ENCODE data around the gene SUCLA2.
"Not testable (repeated sequence)": the region's sequence is repeated elsewhere in the genome, so short reads cannot be mapped to it uniquely, and the experiment has no call there.

SUCLA2 gene

DNA sequence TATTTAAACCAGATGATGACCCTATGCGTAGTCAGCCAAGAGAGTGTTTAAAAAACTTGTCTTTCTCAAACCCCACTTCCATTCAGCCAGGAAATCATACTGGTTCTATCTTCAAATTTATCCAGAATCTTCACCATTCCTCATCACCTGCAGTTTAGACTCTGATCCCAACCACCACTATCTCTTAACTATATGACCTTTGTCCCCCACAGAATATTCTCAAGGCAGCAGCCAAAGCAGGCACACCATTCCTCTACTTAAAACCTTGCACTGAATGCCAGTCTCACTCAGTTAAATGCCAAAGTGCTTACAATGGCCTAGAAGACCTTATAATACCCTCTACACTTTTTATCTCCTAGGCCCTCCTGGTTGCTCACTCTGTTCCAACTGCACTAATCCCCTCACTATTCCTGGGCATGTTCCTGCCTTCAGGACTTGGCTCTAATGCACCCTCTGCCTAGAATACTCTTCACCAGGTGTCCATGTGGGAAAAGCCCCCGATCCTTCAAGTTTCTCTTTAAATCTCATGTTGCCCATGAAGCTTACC lies 10.1 kb downstream of the SUCLA2 start:
- no peak for DNase-seq

DNA sequence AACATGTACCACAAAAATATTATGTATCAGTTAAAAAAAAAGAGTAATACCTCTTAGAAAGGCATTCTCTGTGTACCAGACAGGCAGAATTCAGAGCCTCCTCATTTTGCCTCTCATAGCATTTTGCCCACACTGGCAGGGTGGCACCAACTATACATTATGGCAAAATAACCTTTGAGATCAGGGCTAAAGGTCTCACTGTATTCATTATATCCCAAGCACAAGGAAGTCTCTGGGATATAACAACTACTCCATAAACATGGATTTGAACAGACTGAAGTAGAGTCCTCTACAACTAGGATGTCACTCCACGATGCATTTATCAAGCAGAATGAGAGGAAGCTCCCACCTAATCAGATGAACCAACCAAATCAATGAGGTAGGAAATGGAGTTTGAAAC lies 10.6 kb downstream of the SUCLA2 start:
- DNase-seq: no peak

DNA sequence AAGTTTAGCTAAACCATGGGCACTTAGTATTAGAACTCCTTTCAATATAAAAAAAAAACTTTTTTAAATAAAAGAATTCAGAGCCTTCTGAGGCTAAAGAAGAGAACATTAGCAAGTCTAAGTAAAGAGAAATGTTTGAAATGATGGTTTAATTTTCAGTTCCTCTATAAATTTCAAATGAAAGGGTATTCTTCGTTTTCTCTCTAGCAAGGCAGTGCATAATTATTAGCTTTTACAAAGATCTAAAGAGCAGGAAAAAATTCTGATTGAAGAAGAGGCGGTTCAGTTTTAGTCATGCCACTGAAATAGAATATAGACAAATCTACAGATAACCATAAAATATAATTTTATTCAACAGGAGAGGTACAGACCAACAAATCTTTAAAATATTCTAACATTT lies 18.0 kb downstream of the SUCLA2 start:
- no peak for DNase-seq

DNA sequence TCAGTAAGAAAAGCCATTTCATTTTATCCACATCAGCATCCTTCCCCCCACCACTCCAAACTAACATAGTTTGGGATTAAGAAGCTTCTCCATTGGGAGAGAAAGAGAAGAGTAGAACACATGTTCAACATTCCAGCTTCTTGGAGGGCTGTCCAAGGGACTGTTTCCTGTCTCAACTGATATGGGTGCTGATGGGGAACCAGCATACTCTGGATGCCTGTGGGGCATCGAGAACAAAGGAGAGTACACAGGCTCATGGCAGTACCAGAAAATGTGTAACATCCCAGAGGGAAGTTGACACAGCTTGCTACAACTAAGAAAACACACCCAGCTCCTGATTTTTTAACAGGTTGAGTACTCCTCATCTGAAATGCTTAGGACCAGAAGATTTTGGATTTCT lies 24.7 kb downstream of the SUCLA2 start:
- DNase-seq: no peak

DNA sequence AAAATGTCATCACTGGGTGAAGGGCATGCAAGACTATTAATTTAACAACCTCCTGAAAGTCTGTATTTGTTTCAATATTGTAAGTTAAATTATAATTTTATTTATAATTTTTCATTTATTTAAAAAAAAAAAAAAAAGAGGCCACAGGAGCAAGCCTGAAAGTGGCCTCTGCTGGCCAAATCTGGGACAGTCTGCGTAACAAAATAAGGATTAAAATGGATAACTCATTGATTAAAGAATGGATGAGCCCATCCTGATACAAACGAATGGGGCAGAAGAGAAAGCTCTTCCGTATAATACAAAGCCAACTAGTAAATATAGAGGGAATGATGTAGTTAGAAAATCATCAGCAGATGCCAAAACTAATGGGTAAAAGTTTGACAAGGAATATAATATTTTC lies 36.2 kb downstream of the SUCLA2 start:
- DNase-seq: no peak

DNA sequence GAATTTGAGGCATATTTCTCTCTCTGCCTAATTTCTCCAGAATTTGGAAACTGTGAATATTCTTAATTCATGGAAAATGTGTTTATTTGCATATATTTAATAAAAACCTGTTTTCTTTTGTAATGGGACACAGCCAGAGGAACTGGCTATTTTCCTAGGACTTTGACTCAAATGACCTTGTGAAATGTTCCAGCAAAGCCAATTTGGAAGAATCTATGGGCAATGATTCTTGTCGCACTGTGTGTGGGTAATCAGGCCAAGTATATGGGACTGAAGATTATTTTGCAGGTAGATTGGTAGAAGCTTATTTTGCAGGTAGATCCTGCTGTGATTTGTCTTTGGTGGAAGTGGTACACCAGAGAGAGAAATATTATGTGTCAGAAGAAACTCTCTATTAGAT lies 38.8 kb downstream of the SUCLA2 start:
- no peak for DNase-seq

DNA sequence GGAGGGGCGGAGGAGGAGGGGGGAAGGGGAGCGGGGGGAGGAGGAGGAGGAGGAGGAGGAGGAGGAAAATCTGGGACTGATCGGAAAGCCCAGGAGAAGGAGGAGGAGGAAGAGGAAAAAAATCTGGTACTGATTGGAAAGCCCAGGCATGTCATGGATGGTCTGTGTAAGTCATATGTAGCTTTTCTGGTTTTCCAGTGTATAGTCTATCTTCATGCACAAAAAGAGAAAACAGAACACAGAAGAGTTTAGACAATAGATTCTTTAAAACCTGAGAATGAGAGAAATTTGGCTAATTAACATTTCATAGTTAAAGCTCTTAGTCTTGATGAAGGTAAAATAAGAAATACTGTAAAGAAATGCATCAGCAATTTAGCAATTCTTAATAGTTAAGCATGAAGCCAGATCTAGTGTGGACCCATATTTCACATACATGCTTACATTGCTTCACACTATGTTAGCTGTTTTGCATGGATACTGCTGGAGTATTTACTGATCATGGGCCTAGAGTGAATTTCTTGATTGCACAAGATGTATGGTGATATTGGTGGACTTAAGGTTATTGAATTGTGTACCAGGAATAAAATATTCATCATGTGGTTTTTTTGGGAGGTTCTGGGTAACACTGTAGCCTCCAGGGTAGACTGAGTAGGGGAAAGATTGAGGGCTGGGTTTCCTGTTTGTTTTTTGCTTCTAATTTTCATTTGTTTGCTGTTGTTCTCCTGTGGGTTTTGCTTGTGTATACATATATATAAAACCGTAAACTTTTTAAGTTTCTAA lies 41.4 kb downstream of the SUCLA2 start:
- DNase-seq: no peak

DNA sequence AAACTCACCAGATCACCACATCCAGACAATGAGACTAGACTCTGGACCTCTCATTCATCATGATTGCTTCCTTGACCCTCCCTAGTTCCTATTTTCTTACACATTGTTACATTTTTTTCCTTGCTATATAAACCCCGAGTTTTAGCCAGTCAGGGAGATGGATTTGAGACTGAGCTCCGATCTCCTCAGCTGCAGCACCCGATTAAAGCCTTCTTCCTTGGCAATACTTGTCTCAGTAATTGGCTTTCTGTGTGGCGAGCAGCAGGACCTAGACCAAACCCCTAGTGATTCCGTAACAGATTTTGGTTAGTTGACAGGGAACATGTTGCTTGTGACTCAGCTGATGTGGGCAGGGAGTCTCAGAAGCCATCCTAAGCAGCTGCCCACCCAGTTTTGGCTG lies 44.0 kb downstream of the SUCLA2 start:
- DNase-seq: no peak

DNA sequence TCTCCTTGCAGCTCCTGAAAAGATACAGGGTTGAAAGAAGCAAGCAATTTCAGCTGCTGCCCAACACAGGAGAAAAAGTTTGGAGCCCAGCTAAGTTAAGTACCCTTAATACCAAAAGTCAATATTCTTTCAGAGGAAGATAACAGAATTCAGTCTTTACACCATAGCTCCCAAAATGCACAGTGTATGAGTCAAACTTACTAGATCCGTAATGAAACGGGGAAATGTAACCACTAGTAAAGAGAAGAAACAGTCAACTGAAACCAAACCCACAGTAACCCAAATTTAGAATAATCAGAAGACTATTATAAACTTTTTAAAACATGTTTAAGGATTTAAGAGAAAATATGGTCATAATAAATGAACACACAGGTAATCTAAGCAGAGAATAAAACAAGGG lies 45.2 kb downstream of the SUCLA2 start:
- no peak for DNase-seq

DNA sequence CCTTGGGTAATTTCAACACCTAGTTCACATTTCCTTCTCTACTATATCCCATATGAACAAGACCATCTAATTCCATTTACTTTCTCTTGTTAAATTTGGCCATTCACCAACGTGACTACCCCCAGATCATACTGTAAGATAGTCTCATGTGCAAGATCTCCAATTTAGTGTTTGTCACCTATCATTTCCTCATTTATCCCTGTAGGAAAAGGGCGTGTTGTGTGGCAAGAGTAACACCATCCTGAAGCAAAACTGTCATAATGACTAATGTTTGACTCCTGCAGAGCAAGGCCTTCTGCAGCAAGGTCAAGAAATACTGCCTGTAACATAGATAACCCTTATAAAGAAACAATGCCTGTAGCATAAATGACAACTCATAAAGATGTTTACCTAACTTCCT lies 51.3 kb downstream of the SUCLA2 start:
- no peak for DNase-seq

DNA sequence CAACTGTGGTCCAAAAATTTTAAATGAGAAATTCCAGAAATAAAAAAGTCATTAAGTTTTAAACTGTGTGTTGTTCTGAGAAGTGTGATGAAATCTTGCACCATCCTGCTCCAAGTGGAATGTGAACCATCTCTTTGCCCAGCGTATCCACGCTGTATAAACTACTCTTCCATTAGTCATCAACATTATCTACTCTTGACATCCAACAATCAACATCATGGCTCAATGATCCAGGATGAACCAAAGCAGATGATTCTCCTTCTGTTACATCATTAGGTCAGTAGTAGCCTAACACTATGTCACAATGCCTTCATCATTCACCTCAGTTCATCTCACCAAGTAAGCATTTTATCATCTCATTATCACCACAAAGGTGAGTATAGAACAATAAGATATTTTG lies 55.3 kb downstream of the SUCLA2 start:
- no peak for DNase-seq

DNA sequence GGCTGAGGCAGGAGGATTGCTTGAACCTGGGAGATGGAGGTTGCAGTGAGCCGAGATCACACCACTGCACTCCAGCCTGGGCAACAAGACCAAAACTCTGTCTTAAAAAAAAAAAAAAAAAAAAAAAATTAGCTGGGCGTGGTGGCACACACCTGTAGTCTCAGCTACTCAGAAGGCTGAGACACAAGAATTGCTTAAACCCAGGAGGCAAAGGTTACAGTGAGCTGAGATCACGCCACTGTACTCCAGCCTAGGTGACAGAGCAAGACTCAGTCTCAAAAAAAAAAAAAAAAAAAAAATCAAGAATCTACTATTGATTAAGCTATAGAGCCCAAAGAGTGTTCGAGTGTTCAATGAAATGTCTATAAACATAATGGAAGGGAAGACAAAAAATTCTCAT lies 55.9 kb downstream of the SUCLA2 start:
- DNase-seq: not testable (repeated sequence)

DNA sequence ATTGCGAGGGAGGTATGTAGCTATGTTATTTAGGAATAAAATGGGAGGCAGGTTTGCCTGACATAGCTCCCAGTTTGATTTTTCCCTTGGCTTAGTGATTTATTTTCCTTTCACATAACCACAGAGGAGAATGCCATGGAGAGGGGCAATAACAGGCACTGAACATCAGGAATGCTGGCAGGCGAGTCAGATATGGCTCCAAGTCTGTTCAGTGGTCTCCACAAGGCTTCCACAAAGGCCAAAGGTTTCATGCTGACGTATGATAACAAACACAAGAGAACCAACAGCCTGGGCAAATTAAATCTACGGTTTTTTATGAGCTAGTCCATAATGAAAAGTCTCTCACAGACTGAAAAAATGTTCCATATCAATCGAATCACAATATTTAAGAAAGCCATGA lies 66.7 kb downstream of the SUCLA2 start:
- DNase-seq: no peak

DNA sequence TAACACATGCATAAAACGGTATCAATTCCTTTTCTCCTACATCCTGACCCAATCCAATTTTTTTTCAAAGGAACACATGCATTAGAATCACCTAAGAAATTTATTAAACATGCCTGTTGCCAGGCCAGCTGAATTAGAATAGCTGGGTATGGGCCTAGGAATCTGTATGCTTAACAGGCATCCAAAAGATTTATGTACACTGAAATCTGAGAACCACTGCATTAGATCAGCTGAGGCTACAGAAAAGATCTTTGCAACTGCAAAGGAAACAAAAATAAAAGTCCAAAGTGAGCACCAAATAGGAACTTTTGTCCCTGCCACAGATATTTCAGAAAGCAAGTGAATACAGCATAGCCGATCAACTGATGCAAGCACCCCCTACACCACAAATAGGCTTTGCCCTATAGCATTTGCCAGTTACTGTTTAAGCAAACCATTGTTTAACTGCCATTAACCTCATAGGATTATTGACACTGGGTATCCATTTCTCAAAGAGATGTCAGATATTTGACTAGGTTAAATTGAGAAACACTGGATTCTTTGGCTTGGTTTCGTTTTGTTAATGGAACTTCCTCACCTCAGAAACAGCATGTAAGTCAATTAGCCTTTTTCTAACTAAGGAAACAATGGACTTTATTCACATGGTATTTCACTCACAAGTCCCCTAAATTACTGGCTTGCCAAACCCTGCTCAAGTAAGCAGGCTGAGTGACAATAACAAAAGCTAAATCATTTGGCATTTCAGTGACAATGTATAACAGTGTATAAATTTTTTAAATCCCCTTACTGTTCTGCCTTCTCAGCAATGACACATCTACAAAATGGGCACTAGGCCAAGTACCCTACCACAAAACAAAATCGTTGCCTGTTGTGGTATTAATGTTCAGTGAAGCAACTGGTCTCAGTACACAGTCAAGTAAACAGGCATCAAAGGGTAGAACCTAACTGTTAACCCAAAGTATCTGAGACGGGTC lies 67.8 kb downstream of the SUCLA2 start:
- peak; percentile 59 for DNase-seq

DNA sequence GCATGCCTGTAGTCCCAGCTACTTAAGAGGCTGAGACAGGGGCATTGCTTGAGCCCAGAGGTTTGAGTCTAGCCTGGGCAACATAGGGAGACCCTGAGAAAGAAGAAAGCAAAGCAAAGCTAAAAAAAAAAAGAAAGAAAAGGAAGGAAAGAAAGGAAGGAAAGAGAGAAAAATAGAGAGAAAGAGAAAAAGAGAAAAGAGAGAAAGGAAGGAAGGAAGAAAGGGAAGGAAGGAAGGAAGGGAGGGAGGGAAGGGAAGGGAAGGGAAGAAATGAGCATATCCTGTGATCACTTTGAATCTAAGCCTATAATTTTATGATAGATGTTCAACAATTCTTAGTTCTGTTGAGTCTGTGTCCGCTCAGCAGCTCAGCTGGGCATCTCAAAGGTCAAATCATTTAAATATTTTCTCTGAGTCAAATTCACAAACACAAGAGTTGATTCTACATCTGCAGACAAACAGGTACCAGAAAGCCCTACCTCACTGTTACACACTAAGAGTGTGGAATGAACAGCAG lies 70.4 kb downstream of the SUCLA2 start:
- DNase-seq: no peak

DNA sequence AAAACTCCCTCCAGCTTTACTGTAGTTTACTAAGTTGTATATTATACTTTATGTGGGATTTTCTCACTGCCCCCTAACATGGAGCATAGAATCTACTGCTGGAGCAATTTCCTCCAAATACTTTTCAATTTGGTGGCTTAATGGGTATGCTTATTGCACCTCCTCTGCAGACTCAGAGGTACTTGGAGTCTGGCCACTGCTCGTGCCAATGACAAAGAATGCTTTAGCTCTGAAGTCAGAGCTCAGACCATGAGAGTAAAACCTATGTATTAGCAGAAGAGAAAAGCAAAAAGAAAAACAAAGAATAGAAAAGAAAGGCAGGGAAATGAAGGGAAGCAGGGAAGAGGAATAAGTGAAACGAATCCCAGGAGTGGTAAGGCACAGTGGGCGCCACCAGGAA lies 71.9 kb downstream of the SUCLA2 start:
- DNase-seq: no peak

DNA sequence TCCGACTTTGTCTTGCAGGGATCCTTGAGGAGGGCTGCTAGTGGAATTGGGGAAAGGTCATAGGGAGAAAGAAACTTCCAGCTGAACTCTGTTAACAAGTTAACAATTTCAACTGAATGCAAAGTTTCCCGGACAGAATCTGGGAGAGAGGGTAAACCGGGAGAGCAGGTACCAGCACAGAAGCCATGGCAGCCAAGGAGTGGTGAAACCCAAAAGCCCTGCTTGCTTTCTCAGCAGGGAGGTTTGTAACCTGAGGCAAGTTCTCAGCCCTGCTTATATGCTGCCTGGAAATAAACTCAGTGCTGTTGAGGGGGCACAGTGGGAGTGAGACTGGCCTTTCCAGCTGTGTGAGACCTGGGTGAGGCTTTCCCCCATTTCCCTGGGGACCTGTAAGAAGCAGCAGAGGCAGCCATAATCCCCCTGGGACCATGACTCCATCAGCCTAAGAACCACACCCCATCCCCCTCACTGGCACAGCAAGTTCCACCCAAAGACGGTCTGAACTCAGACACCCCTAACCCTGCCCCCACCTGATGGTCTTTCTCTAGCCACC lies 84.0 kb downstream of the SUCLA2 start:
- DNase-seq: no peak

DNA sequence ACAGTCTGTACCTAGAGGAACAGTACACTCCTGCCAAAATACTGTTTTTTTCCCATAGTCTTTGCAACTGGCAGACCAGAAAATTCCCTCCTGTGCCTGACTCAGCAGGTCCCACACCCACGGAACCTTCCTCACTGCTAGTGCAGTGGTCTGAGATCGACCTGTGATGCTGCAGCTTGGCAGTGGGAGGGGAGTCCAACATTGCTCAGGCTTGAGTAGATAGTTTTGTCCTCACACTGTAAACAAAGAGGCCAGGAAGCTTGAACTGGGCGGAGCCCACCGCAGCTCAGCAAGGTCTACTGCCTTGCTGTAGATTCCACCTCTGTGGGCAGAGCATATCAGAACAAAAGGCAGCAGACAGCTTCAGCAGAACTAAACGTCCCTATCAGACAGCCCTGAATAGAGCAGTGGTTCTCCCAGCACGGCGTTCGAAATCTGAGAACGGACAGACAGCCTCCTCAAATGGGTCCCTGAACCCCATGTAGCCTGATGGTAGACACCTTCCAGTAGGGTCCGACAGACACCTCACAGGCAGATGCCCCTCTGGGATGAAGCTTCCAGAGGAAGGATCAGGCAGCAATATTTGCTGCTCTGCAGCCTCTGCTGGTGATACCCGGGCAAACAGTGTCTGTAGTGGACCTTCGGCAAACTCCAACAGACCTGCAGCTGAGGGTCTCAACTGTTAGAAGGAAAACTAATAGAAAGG lies 92.7 kb downstream of the SUCLA2 start:
- DNase-seq: no peak

DNA sequence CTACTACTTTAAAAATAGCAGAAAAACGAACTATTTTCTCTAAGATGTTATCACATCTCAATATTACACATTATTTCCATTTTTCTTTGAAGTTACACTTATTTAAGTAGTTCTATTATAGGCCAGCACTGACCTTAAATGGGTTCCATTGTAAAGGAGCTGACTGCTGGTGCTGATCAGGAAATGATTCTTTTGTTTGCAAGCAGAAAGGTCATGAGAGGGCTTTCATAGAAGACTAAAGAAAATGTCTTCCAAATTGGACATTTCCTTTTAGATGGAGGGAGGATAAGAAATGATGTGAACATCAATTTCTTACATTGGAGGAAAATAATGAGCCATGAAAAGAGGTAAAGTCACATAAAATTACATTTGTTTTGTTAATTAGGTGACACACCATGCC lies 96.2 kb downstream of the SUCLA2 start:
- no peak for DNase-seq

DNA sequence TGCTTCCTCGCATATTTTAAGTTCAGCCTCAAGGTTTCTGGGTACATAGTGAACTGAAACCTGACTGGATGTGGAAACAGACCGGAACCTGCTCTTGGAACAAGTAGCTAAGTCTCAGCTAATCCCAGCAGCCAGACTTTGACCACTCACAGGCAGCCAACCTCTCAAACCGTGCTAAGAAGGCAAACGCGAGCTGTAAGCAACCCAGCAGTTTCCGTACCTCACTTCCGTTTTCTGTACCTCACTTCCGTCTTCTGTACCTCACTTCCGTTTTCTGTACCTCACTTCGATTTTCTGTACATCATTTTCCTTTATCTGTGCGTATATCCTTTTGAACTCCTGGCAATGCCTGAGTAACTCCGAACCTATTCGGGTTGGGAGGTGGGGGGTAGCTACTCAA lies 96.8 kb downstream of the SUCLA2 start:
- peak; percentile 31 for DNase-seq

DNA sequence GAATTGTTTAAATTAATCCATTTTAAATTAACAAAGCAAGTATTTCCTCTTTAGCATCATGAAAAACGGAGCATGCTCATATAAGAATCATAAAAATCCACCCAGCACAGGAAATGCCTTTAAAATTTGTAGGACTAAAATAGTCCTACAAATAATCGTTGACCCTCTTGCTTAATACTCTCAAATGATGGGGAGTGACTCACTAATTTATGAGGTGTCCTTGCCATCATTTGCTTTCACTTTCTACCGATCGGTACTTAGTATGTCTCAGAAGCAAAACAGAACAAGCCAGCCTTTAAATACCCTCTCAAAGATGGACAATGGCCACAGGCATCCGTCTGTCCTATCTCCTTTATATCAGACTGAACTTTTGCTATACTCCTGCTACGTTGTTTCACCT lies 97.2 kb downstream of the SUCLA2 start:
- DNase-seq: peak; percentile 31

DNA sequence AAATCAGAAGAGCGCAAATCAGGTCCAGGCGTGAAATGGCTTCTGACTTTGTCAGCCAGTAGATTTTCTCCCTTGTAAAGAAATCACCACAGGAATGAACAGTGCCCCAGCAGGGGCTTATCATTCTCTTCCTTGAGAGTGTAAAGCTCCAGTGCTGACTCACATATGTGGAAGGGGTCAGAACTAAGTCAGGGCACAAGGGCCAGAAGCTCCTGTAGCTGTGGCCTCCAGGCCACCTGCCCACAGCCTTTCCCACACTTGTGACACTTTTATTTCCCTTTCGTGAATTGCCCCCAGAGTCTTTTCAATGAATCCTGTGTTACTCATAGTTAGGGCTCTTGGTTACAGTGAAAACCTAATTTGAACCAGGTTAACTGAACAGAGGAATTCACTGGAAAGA lies 99.6 kb downstream of the SUCLA2 start:
- no peak for DNase-seq

DNA sequence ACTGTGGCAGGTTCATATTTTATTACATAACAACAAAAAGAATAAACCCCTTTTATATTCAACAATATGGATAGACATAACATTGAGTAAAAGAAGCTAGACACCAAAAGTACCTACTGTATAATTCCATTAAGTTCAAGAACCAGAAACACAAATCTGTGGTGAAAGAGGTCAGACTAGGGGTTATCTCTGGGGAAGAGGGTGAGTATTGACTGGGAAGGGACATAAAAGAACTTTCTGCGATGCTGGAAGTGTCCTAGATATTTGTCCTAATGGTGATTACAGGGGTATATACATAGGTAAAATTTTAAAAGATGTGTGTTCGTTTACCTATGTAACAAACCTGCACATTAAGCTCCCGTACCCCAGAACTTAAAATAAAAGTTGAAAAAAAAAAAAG lies 103.0 kb downstream of the SUCLA2 start:
- no peak for DNase-seq

Measured in DMS153 (cell line).